Suppressor macrophage treated with lipopolysaccharide for 4 hours (primary cell): ENCODE results near the gene GPC6.
A peak's percentile ranks its signal among the peaks of the same experiment; 100 is the strongest.

Source experiments
- DNase-seq: peaks from one replicate; pipeline ENCODE4 v3.0.0-alpha.2; 2020

Gene GPC6

DNA sequence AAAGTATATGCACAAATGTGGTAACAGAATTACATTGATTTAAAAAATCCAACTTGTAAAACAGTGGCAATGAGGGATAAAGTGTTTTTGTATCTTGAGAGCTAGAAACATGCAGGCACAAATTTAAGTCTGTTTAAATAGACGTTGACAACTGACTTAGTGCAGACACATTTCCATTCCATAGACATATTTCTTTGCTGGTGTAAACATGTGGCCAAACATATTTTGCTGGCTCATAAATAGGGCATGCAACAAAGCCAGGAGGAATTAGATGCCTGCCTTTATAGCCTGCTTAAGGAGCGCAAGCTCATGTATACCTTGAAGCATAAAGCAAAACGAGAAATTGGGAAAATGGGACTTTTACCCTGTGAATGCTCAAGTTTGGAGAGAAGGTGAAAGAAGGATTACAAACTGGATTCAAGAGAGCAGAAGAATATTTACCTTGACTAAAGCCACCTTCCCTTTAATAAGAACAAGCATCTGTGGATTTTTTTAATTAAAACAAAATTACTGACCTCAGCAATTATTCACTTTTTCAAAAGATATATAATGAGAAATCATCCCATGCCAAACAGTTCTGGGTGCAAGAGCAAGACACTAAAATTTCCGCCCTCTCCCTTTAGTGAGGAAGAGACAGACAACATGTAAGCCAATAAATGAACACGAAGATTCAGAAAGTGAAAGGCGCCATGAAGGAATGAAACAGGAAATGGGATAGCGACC is 1181.9 kb downstream of the GPC6 start:
- no peak for DNase-seq

DNA sequence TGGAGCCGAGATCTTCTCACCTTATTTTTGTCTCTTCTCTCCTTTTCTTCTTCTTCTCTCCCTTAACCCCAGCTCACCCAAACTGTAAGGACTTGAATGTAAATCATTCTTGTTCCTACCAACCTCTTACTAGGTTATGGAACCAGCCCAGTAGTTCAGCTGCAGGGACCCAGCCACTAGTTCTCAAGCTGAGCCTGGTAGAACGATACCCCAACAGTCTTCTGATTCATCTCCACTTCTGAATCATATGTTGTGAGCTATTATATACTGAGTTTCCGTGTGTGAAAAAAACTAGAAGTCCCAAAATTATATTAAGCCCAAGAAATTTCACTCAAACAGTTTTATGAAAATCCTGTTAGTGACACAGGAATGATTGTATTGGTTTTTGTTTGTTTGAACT is 1185.1 kb downstream of the GPC6 start:
- no peak for DNase-seq

DNA sequence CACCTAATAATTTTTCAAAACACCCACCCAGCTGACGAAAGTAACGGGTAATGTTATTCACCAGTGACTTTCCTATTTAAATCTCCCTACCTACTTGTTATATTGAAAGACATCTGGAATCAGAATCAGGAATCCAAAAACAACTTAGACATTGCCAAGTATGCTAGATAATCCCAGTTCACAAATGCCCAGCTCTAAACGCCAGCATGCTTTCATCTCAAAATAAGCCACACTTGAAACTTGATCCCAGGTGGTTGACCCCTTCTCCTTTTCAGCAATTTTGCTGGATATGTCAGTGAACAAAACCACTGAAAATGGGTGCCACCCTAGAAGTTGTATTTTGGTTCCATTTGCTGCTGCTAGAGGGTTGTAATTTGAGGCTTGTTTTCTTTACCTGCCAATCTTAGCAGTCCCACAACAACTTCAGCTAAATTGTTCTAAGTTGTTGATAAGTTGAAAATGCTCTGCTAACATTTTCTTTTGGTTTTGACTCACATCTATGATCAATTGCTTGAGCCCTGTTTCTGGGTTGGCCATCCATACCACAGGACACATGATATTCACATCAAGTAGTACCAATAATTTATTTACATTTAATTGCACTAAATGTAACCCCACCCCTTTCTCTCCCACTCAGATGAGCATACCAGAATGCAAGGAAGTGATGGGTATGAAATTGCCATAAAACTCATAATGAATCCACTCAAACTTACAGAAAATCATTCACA is 1186.4 kb downstream of the GPC6 start:
- DNase-seq = no peak

DNA sequence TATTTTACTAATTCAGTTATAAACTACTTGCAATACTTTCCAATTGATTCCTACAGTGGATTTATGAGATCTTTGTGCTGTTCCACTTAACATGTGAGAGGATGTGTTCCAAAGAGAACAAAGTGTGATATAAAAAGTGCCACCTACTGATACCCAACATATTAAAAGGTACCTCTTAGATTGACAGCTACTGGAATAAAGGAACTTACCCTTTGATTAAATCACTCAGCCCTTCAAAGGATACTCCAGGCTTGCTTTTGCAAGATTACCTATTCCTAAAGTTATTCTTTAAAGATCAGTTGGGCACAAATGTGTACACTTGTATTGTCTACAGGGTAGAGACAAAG is 1187.0 kb downstream of the GPC6 start:
- DNase-seq = no peak

DNA sequence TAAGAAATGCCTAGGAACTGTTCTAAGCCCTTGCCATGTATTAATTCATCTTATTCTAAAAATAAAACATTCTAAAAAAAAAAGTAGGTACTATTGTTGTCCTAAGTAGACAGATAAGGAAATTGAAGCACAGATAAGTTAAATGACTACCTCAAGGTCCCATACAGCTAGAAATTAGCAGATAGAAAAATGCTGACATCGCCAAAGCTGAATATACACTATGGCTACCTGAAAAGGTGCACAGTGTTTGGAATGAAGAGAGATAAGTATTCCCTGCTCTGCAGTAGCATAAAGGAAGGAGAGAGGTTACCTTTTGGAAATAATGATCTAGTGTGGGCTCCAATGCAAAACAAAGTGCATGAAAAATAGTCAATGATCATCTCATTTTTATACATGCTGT is 1187.5 kb downstream of the GPC6 start:
- no peak for DNase-seq

DNA sequence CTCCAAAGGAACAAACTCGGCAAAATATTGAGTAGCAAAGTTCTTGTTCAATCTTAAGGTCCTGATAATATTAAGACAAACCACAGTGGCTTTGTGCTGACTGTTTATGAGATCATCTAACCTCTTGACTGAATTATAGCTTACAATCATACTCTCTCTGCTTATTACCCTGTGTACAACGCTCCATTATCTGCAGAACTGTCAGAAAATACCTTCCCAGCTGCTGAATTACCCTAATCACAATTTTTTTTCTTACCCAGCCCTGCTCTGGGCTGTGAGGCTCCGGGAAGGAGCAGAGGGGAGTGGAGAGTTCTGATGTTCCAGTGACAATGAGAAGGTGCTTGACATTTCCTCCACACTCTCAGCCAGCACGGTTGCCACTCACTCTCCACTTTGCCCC is 1188.1 kb downstream of the GPC6 start:
- DNase-seq = no peak

DNA sequence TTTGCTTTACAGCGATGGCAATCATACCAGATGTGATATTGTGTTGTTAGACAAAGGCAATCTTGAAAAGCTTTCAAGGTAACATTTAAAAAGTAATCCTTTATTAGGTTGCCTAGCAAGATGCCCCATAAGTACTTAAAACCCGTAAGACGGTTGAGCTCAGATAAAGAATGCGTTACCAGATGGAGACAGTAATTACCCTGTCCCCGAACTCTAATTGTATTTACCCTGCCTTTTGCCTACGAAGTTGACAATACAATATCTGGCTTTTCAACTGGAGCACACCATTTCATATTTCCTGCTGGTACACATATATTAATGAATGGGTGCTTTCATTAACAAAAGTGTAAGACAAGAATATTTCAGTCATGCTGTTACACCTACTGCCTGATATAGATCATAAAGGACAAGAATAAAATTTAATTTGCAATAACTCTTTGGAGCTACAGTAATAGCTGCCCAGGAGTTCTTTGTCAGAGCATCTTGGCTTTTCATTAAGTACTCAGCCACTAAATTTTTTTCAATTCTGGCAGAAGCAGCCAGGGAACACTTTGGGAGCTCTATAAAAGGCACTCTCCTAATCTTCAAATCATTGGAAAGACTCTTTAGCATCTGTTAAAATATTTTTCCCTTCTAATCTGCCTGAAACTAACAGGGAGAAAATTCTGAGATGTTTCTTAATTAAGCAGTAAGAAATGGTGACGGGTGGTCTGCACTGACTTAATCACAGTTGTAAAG is 1189.1 kb downstream of the GPC6 start:
- no peak for DNase-seq

DNA sequence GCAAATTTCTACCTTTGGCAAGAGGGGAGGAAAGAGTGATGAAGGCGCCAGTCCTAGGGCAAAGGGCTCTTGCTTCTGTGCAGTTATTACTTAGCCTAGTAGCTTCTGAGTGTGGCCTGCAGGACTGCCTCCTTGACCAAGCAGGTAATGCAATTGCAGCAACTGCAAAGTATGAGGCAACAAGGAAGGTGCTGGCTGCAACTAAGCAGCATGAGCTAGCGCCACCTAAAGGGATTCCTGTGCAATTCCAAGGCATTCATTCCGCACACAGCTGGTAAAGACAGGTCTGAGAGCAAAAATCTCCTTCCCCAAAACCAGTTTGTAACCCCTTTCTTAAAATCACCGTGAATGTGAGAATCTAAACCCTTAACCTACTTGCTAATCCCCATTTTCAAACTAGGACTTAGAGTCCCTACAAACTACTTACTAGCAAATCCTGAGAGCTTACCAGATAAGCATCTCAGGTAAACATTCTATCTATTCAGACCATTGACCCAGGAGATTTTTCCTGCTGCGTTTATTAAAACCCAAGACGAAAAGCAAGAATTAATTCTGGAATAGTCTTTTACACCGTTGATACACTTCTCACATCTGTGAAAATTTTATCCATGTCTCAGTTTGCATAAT is 1190.0 kb downstream of the GPC6 start:
- DNase-seq = no peak

DNA sequence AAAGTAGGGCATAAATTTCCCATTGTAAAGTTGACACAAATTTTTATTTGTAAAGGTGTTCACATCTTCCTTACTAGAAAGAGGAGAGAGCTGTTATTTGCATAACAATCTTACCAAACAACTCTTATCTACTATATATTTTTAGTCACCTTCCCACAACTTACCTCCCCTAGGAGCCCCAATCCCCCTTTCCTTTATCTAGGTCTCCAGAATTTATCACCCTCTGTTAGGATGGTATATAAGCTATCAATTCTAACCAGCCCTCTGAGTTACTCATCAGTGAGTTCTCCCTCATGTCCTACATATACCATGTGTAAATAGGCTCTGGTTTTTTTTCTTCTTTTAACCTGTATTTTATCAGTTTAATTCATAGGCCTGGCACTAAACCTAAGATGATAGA is 1190.7 kb downstream of the GPC6 start:
- DNase-seq = no peak

DNA sequence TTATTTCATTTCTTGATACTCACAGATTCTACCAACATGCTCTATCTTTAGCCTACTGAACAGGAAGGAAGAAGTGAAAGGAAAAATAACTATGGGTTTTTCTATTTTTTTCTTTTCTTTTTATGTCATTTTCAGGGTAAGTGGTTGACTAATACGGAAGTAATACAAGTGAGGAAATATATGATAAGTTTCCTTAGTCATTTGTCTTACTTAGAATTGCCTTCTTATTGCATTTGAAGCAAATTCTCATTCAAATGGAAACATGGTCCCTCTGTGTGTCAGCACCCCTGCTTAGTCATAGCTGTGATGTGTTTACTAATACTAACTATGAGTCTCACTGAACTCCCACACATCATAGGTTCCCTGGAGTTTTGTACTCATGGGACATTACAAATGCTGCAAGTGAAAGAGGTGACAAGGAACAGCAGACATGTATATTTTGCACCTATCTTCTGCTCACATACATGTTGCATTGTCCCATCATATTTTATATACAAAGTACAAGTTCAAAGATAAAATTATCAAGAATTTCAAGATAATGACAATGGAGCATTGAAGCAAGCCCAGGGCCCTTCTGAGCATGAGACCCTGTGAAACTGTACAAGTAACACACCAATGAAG is 1192.8 kb downstream of the GPC6 start:
- DNase-seq = peak; percentile 87

DNA sequence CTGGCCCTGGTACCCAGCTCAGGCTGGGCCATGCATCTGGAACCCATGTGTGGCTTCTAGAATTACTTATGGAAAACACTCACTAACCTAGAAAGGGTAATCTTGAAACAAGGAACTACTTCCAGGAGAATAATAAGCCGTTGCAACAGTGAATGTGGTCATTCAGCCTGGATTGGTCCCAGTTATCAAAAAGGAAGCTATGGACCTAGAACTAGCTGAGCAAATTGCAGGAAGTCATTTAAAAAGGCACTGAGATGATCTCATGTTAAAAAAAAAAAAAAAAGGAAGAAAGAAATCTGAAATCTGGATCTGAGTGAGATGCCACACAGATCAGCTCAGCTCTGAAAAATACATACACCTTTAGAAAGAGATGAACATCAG is 1193.3 kb downstream of the GPC6 start:
- peak; percentile 58 for DNase-seq

DNA sequence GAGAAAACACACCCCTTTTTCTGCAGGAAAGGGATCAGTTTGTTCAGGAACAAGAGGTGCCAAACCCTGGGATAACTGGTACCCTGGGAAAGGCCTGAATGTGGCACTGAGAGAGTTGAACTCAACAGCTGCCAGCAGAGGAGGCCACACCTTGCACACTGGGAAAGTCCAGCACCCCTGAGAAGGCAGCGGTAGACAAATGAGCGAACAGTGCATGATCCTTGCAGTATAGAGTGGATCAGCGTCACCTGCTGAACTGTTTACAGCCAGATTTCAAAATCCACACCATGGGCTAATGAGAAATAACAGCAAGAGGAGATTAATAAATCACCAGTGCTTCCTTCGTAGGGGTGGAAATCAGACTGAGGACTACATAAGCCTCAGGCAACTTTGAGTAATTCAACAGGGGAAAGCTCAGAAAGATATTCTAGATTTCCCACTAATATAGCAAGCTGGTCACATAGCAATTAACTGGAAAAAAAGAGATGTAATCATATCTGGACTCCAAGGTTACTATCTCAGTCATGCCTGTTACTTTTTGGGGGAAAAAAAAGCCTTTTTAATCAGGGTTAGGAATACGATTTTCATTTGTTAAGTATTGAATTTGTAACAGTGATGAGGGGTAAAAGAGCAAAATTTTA is 1200.8 kb downstream of the GPC6 start:
- DNase-seq = no peak

DNA sequence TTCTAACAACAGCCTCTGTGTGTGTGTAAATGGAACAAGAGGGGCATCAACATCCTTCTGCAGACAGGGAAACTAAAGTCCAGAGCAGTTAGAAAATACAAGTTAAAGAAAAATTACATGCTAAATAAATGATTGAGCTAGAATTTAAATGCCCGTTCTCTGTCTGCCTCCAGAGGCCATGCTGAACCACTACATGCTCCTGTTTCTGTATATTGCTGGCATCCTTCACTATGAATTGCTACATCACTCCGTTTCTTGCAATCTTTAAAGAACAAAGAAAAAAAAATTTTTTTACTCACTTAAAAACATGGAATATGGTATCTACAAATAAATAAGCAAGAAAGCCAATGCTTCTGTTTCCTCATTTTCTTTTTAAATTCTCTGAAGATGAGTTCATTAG is 1205.0 kb downstream of the GPC6 start:
- DNase-seq = no peak

DNA sequence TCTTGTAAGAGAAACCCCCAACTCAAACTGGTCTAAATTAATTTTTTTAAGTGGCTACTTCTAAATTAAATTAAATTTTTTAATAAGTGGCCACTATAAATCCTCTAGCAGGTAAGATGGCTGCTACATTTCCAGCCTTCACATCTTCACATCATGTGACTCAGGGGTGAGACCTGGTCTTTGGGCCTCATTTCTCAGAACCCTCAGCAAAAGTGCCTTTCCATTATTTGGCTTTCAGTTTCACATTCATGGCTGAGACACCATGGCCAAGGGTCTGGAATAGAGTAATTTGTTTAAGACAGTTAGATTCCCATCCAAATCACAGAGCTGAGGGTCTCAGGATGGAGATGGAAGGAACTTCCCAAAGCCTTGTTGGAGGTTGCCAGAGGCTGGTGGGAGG is 1205.4 kb downstream of the GPC6 start:
- DNase-seq = no peak

DNA sequence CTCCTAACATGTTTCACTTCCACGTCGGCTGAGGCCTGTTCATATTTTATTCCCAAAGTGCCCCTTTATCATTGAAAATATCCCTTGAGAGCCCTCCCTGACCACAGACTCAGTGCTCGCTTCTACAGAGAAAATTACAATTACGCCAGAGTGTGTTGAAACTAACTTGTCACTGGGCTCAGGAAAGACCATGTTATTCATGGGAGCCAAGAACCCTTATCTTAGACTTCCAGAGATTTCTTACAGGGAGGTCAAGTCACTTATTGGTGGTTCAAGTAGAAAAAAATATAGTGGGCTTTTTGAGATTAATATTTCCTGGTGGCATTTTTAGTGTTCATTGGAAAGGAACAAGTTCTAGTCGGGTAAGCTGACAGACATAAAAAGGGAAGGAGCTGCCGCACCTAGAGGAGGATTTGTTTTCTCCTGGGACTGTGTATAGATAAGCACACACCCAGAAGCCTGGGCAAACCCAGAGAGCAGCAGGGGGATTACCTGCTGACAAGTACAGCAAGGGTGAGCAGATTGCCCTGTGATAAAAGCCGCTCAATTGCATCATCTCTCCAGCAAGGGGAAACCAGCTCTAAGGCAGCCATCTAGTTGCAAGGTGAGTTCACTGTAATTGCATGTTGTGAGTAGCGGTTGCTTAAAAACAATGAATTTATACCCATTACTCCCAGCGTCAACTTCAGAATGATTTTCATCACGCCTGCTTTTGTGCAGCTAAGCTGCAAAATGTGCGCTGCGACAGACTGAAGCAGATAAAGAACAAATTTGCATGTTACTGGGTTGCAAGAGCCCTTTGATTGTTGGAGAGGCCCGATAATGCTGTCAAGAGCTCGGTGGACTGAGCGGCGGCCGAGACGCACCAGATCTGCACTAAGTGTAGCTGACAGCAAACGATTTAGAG is 1206.7 kb downstream of the GPC6 start:
- DNase-seq = no peak

DNA sequence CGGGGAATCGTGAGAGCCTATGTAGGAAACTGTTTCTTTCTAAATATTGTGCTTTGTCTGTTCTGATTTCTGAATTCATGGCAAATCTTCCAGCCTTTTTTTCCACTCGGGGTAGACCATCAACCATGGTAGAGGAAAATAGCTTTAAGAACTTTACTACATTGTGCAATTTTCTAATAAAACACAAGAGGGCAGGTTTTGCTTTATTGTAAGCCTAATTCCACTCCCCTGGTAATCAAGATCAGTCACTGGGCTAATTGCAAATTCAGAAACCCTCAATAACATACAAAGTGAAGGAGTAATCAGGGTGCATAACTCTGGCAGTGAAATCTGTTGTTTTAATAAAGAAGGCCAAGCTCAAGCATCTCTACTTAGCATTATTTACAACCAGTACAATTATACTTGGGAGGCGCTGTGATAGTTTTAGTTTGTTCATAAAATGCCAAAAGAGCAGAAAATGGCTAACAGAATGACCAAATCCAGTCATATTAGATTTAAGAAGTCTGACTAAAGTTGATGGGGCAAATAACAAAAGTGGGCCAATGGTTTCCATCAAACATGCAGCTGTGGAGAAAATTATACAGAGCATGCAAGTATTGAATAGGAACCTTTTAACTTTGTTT is 1209.1 kb downstream of the GPC6 start:
- peak; percentile 54 for DNase-seq

DNA sequence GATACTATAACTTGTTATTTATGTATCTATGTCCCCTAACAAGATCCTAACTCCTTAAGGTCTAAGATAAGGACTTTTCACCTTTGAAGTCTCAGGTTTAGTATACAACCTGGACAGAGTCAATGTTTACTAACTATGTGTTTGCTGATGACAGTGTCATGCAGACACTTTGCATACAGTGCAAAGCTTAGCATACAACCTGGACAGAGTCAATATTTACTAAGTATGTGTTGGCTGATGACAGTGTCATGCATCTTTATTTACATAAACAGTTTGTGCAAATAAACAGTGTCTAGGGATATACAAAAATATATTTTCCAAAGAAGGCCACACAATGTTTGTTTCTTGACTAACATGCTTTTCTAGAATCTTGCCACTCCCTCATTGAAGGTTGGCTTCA is 1218.2 kb downstream of the GPC6 start:
- DNase-seq = no peak

DNA sequence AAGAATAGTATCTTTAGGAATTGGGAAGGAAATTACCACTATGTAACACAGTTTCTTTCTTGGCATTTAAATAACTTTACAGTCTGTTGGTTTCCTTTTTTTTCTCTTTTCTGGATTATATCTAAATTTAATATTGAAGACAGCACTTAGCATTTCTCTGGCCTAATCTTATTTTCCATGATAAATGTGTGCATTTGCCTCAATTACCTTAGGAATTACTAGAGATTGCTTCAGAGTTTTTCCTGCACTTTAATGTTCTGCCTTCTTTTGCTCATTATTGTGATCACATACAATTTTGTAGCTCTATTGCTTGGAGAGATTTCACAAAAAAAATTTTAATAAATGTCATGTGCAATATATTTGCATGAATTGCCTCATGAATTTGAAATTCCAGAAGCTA is 1227.7 kb downstream of the GPC6 start:
- DNase-seq = no peak

DNA sequence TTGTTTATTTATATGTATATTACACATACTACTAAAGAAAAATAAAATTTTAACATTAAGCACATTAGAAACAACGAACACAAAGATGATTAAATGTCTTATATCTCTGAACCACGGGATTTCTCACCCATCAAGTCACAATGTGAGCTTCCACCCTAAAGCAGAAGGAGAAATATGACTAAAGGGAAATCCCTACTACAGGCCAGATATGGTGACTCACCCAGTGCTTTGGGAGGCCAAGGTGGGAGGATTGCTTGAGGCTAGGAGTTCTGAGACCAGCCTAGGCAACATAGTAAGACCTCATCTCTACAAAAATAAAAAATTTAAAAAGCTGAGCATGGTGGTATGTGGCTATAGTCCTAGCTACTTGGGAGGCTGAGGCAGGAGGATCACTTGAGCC is 1228.3 kb downstream of the GPC6 start:
- DNase-seq = peak; percentile 37

DNA sequence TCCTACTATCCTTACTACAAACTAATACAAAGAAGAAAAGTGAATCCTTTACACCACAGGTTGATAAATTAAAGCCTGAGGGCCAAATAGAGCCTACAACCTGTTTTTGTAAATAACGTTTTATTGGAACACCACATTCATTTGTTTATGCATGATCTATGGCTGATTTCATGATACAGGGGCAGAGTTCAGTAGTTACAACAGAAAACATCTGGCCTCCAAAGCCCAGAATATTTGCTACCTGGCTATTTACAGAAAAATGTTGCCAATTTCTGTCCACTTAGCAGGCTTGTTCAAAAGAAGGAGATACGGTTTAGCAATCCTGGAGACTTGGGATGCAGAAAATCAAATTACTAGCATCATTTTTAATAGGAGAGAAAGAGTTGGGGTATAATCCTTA is 1228.8 kb downstream of the GPC6 start:
- DNase-seq = no peak
